Body of pancreas (tissue), 4 donors: Measurements from ENCODE around the gene UGT3A1.

Experiments
- POLR2A ChIP-seq, 3 donors: fragments of 450-650 bp; IDR thresholded peaks; one replicate each; pipeline ENCODE4 v1.6.1; 2016; ENCODE audit warnings: antibody characterized with exemption in 3 of 3, mild to moderate bottlenecking in 2 of 3
- TF ChIP-seq, protein P1 (sequence below), 7 experiments: fragments of 450-650 bp in 4 of 7; fragments of 200-600 bp in 3 of 7; sonication (generic) in 3 of 7; IDR thresholded peaks; one replicate each; pipeline ENCODE4 v1.5.1; 2016 to 2019; ENCODE audit warnings: antibody characterized with exemption in 7 of 7

DNA sequence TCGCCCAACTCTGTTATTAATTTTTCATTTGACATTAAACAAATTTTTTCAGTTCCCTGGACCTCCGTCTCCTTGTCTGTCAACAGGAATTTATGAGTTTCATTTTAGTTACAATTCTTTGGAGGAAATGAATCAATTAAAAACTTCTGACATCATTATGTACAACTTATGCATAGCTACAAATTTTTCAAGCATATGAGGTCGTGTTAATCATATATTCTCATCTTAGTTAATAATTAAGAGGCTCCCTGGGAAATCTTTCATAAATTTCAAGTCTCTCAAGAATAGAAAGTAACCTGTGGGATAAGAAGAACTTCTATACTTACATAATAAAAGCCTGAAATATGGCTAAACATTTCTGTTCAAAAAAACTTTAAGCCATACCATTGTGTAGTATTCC, 3.4 kb downstream of the UGT3A1 start:
- TF ChIP-seq, protein P1, sequence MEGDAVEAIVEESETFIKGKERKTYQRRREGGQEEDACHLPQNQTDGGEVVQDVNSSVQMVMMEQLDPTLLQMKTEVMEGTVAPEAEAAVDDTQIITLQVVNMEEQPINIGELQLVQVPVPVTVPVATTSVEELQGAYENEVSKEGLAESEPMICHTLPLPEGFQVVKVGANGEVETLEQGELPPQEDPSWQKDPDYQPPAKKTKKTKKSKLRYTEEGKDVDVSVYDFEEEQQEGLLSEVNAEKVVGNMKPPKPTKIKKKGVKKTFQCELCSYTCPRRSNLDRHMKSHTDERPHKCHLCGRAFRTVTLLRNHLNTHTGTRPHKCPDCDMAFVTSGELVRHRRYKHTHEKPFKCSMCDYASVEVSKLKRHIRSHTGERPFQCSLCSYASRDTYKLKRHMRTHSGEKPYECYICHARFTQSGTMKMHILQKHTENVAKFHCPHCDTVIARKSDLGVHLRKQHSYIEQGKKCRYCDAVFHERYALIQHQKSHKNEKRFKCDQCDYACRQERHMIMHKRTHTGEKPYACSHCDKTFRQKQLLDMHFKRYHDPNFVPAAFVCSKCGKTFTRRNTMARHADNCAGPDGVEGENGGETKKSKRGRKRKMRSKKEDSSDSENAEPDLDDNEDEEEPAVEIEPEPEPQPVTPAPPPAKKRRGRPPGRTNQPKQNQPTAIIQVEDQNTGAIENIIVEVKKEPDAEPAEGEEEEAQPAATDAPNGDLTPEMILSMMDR (IDR thresholded peaks at IDR 0.05) = no peak
- TF ChIP-seq POLR2A (IDR thresholded peaks at IDR 0.05) = no peak
